IPS DF 4.7 (cell line): ENCODE measurements around the gene ALDH18A1.

Source experiments
- DNase-seq: peaks from one replicate; pipeline ENCODE4 v3.0.0-alpha.2; 2013; ENCODE audit warnings: low spot score; ENCODE audit errors: extremely low read depth

ALDH18A1 gene

GRCh38 chr10:95579835-95580535 is 76.5 kb downstream of the ALDH18A1 start:
- DNase-seq = no peak

DNA sequence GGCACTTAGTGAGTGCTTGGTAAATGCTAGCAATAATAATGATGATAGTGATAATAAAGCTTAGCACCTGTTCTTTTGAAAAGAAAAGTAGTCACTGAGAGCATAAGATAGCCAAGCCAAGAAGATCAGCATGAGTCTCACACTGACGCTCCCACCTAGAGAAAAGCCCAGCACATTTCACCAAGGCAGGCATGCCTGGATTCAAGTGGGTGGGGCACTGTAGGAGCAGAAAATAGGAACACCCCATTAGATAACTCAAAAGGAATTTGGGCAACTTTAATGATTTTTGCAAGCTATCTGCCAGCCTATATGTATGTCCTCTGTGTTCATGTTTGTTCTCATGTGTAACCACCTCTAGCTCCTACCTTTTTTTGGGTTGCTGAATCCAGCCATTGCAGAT is 77.2 kb downstream of the ALDH18A1 start:
- DNase-seq = no peak

- no peak for DNase-seq
Measured at GRCh38 chr10:95578619-95579018, 77.9 kb downstream of the ALDH18A1 start.

DNA sequence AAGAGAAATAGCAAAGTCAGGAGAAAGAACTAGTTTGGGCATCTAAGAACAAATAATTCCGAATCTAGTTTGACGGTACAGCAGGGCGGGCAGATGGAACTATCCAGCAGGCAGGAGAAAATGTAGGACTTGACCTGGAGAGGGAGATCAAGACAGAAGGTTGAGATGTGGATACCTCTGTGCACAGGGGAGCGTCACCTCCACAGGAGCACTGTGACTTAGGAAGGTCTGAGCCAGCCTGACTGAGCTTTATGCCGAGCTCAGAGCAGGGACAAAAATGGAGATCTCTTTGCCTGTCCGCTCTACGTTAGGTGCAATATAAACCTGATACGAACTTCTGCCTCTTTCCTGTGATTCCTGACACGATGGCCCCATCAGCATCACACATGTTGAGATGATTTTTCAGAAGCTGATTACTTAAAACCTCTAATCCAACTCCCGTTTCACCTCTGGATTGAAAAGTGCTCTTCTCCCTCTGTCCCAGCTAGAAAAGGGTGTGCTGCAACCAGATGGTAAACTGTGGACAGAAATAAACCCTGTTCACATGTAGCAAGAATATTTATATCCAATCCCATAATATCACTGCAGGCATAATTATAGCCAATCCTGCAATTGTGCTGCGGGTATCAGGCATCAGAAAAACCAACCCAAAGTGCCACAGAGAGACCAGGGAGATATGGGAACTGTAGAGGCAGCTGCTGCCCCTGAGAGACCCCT is 81.7 kb downstream of the ALDH18A1 start:
- no peak for DNase-seq

DNA sequence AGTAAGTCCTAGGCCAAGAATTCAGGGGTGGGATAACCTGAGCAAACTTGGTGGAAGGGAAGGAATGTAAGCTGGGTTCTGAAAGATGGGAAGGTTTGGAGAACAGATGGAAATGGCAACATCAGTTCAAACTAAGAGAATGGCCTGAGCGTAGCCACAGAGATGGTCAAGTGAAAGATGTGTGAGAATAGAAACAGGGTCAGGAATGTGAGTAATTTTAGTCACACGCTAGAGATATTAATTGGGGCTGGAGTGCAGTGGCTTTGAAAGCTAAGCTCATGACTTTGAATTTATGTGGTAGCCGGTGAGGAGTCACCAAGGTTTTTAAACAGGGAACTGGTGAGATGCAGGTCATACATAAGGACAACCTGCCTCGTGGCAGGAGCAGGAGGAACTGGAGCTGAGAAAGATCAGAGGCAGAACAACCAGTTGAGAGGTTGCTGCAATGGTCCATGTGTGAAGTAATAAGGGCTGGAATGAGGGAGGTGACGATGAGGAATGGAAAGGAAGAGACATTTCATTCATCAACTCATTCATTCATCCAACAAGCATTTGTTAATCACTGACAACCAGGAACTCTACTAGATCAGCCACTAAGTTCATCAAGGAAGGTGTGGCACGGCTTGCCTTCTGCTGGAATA is 82.4 kb downstream of the ALDH18A1 start:
- no peak for DNase-seq

GRCh38 chr10:95573527-95573926 is 83.0 kb downstream of the ALDH18A1 start:
- DNase-seq = no peak

- DNase-seq = no peak
Measured at GRCh38 chr10:95572131-95572820, 84.2 kb downstream of the ALDH18A1 start.

GRCh38 chr10:95571390-95571789 is 85.1 kb downstream of the ALDH18A1 start:
- no peak for DNase-seq

DNA sequence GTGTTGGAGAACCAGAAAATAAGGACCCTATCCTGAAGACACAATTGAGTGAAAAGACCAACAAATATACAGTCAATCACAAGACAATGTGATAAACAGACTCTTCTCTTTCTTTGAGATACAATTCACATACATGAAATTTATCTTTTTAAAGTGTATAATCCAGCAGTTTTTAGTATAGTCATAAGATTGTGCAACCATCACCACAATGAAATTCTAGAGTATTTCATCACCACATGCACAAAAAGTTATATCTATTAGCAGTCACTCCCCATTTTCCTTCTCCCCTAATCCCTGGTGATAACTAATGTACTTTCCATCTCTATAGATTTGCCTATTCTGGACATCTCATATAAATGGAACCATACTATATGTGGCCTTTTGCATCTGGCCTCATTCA is 87.1 kb downstream of the ALDH18A1 start:
- no peak for DNase-seq

- DNase-seq = no peak
Measured at GRCh38 chr10:95567903-95568630, 88.4 kb downstream of the ALDH18A1 start.

GRCh38 chr10:95566136-95566535 is 90.4 kb downstream of the ALDH18A1 start:
- DNase-seq = no peak

GRCh38 chr10:95565336-95565735 is 91.2 kb downstream of the ALDH18A1 start:
- DNase-seq = no peak

DNA sequence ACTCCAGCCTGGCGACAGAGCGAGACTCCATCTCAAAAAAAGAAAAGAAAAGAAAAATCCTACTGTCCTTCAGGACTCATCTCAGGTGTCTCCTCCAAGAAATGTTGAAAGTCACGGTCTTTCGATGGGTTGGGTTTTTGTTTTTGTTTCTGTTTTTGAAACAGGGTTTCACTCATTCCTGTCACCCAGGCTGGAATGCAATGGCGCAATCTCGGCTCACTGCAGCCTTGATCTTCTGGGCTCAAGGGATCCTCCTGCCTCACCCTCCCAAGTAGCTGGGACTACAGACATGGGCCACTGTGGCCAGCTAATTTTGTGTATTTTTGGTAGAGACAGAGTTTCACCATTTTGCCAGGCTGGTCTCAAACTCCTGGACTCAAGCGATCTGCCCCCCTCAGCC is 92.2 kb downstream of the ALDH18A1 start:
- DNase-seq = no peak

DNA sequence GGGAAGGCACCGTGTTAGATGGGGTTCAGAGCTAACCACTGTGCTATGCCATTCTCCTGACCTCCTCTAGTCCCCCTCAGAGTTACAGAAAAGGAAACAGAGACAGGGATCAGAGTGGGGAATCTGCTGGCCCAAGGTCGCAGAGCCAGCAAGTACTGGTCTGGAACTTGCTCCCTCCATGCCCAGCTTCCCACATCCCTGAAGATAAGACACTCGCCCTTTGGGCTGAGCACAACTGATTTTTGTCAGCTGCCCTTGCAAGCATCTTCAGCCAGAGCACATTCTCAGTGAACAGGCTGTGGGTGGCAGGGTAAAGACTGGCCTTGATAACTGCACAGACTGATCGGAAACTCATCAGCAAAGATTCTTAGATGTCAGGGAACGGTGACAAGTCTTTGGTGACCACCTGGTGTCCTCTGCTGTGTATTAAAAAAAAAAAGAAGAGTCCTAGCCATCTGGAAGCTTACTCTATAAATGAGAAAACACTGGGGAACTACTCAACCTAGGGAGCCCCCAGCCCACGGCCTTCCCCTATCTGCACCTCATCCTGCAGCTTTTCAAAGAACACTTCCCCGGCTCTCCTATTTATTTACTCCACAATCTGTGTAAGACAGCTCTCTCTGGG is 94.1 kb downstream of the ALDH18A1 start:
- no peak for DNase-seq

GRCh38 chr10:95561864-95562177 is 94.7 kb downstream of the ALDH18A1 start:
- no peak for DNase-seq

DNA sequence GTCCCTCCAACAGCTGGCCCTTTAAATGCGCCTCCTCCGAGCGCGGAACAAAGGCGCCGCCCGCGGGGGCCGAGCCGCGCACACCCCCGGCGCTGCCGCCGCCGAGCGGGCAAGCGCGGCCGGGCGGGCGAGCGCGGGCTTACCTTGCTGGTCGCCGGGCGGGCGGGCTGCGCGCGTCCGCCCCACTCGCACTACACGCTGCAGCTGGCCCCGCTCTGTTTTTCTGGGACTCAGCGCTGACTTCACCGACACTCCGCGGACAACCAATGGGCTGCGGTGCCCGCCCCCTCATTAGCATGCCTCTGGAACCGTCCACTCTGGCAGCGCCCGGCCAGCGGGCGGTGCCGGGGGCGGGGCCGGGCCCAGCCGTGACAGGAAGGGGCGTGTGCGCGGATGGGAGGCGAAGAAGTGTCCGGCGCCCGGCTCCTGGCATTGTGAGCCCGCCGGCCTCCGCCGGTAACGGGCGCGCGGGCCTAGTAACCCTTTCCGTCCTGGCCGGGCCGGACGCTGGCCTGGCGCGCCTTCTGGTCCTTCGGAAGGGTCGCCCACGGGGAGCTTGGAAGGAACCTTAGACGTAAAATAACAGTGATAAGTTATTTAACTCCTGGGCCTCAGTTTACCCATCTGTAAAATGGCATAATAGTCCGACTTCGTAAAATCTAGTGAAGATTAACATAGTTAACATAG is 95.2 kb downstream of the ALDH18A1 start, which contains the start of gene SORBS1:
Gene SORBS1 (minus strand): TSS at position 195 of the 687 bp plus-strand sequence. CDS start 120,236 bp downstream, outside the sequence.
- peak; percentile 74 for DNase-seq

DNA sequence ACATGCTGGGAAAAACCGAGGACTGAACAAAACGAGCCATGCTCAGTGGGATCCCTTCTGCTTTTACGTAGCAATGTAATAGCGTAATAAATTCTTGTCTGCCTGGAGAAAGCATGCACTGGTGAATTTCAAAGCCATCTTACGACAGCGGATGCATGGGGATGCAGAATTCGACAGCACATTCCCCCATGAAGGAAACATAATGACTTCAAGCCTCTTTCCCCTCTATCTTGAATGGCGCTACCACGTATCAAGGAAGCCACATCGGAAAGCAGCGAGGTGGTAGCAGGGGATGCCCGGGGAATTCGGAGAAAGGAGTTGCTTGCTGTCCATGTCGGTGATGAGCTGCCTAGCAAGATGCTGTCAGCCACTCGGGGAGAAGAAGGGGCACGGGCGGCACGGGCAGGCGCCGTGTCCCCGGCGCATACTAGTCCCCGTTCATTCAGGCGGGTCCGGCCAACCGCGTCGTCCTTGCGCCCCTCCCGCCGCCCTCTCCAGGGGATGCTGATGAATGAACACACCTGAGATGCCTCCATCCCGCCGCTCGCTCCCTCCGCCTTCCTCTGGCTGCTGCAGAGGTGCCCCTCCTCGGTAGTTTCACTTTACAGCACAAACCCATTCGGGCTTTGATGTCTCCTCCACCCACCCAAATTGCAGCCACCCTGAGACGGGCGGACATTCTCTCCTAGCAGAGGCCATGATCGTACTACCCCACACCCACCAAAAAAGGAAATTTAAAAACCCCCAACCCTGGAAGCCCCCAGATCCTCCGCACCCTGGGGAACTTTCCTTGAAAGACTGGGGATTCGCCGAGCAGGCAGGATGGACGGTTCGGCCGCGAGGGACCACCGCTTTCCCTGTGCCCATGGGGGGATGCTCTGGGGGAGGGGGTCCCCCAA is 96.0 kb downstream of the ALDH18A1 start:
- DNase-seq = no peak

DNA sequence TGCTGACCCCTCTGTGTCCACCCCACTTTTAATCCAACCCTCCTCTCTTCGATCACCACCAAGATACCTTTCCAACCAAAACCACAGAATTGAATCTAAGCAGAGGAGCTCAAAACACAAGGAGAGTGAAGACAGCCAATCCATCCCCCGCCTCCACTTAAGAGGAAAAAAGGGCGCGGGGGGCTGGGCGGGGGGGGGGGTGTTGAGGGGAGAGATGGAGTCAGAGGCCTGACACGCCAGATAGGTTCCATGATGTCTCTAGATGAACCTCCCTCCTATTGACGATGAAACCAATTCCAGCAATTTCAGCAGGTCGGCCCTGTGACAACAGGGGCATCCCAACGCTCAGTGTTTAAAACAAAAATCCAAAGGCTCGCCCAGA is 96.6 kb downstream of the ALDH18A1 start:
- DNase-seq = no peak

DNA sequence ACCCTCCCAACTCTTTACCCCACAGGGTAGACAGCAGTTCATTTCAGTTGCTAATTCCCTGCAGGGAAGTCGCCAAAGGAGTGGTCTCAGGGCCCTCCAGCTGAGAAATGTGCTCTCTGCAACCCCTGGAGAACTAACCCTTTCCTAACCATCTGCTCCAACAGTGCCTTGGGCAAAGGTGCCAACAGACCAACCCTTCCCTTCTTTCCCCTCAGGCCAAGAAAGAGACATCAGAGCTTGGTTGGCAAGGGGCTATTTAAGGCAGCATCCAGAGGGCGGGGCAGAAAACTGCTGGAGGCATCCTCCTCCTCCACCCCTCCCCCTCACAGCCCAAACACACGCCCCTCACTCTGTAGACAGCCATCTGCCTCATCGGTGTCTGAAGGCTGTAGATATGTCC is 97.0 kb downstream of the ALDH18A1 start:
- no peak for DNase-seq
